OCI-LY1 (cell line): ENCODE measurements around the gene AK2.
A peak's percentile ranks its signal among the peaks of the same experiment; 100 is the strongest.

Experiments used
- H2AFZ ChIP-seq: fragments of 200-600 bp; sonication (generic), shearing (Covaris generic); 2 replicates; pipeline ENCODE4 v1.6.0; 2014; ENCODE audit warnings: antibody characterized with exemption, mild to moderate bottlenecking, low read length
- H3F3A ChIP-seq: fragments of 200-600 bp; sonication (generic), shearing (Covaris generic); 2 replicates; pipeline ENCODE4 v1.6.0; 2014; ENCODE audit warnings: mild to moderate bottlenecking, antibody characterized with exemption, low read length, moderate library complexity; ENCODE audit not compliant: insufficient read depth
- H3K27ac ChIP-seq: fragments of 200-600 bp; sonication (generic); 2 replicates; pipeline ENCODE4 v1.5.1; 2014; ENCODE audit warnings: low read length, mixed run types, mild to moderate bottlenecking, low read depth; ENCODE audit not compliant: poor library complexity, severe bottlenecking
- H3K27me3 ChIP-seq: fragments of 200-600 bp; sonication (generic); 2 replicates; pipeline ENCODE4 v1.6.0; 2014; ENCODE audit warnings: antibody characterized with exemption, mild to moderate bottlenecking, low read length, moderate library complexity; ENCODE audit not compliant: insufficient read depth
- H3K36me3 ChIP-seq: fragments of 200-600 bp; sonication (generic); 2 replicates; pipeline ENCODE4 v1.6.1; 2014; ENCODE audit warnings: mild to moderate bottlenecking, antibody characterized with exemption, low read length, moderate library complexity, mixed read lengths; ENCODE audit not compliant: insufficient read depth
- H3K4me1 ChIP-seq: fragments of 200-600 bp; sonication (generic); 2 replicates; pipeline ENCODE4 v1.5.1; 2014; ENCODE audit warnings: mild to moderate bottlenecking, low read length, moderate library complexity; ENCODE audit not compliant: insufficient read depth, severe bottlenecking
- H3K4me2 ChIP-seq: fragments of 200-600 bp; sonication (generic), shearing (Covaris generic); 2 replicates; pipeline ENCODE4 v1.6.1; 2014; ENCODE audit warnings: low read length
- H3K4me3 ChIP-seq: fragments of 200-600 bp; sonication (generic); 2 replicates; pipeline ENCODE4 v1.5.1; 2014; ENCODE audit warnings: low read length, low read depth, mild to moderate bottlenecking, mixed read lengths; ENCODE audit not compliant: poor library complexity, severe bottlenecking
- H3K79me2 ChIP-seq: fragments of 200-600 bp; shearing (Covaris generic); 2 replicates; pipeline ENCODE4 v1.6.1; 2016; ENCODE audit warnings: mixed run types, low read length, mixed read lengths; ENCODE audit not compliant: insufficient read depth
- H3K9ac ChIP-seq: fragments of 200-600 bp; sonication (generic), shearing (Covaris generic); 2 replicates; pipeline ENCODE4 v1.6.1; 2014; ENCODE audit warnings: mild to moderate bottlenecking, low read length, mixed read lengths
- H3K9me2 ChIP-seq: fragments of 200-600 bp; sonication (generic), shearing (Covaris generic); 2 replicates; pipeline ENCODE4 v1.6.1; 2014; ENCODE audit warnings: low read depth, mild to moderate bottlenecking, low read length, mixed read lengths
- H3K9me3 ChIP-seq: fragments of 200-600 bp; shearing (Covaris generic); 2 replicates; pipeline ENCODE4 v1.6.1; 2014; ENCODE audit warnings: low read length, mixed read lengths
- H4K20me1 ChIP-seq: fragments of 200-600 bp; sonication (generic), shearing (Covaris generic); 2 replicates; pipeline ENCODE4 v1.6.0; 2016; ENCODE audit warnings: mild to moderate bottlenecking, low read length; ENCODE audit not compliant: insufficient read depth
- EZH2 ChIP-seq: fragments of 200-600 bp; sonication (generic), shearing (Covaris generic); IDR thresholded peaks from 2 replicates; pipeline ENCODE4 v1.8.0; 2017; ENCODE audit warnings: borderline replicate concordance, mixed run types, mild to moderate bottlenecking, antibody characterized with exemption, low read length, moderate library complexity, mixed read lengths
- TF ChIP-seq, protein P1 (sequence below): fragments of 200-600 bp; sonication (generic), shearing (Covaris generic); IDR thresholded peaks from 2 replicates; pipeline ENCODE4 v1.5.1; 2017; ENCODE audit warnings: mild to moderate bottlenecking, antibody characterized with exemption, low read length, moderate library complexity, mixed read lengths

Gene AK2

DNA sequence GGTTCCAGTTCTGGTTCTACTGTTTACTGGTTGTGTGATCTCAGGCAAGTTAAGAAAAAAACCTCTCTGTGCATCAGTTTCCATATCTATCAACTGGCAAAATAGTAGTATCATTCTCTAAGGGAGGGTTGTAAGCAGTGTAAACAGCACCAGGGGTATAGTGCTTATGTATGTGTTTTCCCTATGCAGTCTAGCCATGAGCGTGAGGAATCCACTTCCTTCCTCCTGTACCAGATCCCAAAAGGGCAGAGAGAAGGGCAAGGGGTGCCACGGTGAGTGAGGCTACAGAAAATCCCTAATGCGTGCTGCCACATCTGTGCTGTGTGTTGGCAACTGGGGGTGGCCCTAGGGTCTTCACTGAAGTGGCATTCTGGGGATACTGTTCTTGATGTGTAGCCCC, 53.7 kb downstream of the AK2 start:
- Histone ChIP-seq H3K79me2 (no peaks in the 10 kb centered on the region), H3K4me2 (no peak overlapping the region), H3K27ac (no peak overlapping the region), H3K36me3 (no peaks in the 10 kb centered on the region), H4K20me1 (no peaks in the 10 kb centered on the region), H3K9me2 (no peaks in the 10 kb centered on the region), H2AFZ (no peak overlapping the region), H3K27me3 (no peaks in the 10 kb centered on the region), H3K9ac (no peak overlapping the region), H3F3A (no peaks in the 10 kb centered on the region), H3K4me3 (no peak overlapping the region), H3K4me1 (peaks cover 32% of the 10 kb centered on the region), H3K9me3 (no peaks in the 10 kb centered on the region)
- no peak for TF ChIP-seq EZH2
- TF ChIP-seq, protein P1, sequence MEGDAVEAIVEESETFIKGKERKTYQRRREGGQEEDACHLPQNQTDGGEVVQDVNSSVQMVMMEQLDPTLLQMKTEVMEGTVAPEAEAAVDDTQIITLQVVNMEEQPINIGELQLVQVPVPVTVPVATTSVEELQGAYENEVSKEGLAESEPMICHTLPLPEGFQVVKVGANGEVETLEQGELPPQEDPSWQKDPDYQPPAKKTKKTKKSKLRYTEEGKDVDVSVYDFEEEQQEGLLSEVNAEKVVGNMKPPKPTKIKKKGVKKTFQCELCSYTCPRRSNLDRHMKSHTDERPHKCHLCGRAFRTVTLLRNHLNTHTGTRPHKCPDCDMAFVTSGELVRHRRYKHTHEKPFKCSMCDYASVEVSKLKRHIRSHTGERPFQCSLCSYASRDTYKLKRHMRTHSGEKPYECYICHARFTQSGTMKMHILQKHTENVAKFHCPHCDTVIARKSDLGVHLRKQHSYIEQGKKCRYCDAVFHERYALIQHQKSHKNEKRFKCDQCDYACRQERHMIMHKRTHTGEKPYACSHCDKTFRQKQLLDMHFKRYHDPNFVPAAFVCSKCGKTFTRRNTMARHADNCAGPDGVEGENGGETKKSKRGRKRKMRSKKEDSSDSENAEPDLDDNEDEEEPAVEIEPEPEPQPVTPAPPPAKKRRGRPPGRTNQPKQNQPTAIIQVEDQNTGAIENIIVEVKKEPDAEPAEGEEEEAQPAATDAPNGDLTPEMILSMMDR: no peak

DNA sequence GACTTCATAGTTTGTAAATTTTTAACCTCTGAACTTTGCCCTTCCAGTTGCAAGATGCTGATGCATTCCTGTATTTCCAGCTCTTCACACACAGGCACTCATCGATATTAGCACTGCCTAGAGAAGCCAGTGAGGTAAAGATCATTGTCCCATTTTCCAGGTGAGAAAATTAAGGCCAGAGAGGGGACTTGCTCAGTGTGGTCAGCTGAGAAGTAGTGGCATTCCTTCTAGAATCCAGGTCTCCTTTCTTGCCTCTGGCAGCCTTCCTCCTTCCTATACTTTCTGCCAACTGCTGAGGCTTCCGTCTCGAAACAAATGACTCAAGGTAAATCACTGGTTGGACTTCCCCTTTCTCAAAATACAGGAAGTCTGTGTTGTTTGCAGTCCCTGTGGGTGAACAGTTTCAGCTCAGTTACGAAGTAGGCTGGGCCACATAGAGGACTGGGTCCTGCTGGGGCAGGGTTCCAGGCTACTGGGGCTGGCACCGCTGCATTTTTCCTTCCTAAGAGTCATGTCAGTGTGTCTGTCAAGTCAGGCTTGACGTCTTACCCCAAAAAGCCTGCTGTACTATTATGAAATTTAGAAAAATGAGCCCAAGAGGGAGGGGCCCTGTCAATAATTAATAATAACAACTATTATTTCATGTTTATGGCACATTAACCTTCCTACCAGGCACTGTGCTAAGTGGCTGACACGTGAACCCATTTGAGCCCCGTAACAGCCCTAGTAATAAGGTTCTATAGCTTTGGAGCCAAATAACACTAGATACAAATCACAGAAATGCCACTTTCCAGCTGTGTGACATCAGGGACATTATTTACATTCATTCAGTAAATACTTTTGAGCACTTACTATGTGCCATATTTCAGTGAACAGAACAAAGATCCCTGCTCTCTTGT, 55.4 kb downstream of the AK2 start:
- Histone ChIP-seq H3K9me2 (no peaks in the 10 kb centered on the region), H3K4me2 (peak overlapping the region; percentile 84), H3K27ac (peak overlapping the region; percentile 87), H3K9ac (peak overlapping the region; percentile 63), H3K4me3 (peak overlapping the region; percentile 48), H3K4me1 (peaks cover 32% of the 10 kb centered on the region), H3K79me2 (no peaks in the 10 kb centered on the region), H3K36me3 (no peaks in the 10 kb centered on the region), H3K9me3 (no peaks in the 10 kb centered on the region), H4K20me1 (no peaks in the 10 kb centered on the region), H3F3A (no peaks in the 10 kb centered on the region), H2AFZ (peak overlapping the region; percentile 35; the same call in 1 of the 2 replicates), H3K27me3 (no peaks in the 10 kb centered on the region)
- TF ChIP-seq, protein P1: no peak
- TF ChIP-seq EZH2: no peak

DNA sequence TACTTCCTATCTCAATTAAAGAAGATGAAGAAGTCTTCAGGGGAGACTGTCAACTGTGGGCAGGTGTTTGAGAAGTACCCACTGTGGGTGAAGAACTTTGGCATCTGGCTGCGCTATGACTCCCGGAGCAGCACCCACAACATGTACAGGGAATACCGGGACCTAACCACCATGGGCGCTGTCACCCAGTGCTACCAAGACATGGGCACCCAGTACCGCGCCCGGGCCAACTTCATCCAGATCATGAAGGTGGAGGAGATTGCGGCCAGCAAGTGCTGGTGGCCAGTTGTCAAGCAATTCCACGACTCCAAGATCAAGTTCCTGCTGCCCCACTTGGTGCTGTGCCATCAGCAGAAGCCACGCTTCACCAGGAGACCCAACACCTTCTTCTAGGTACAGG, 56.6 kb downstream of the AK2 start:
- Histone ChIP-seq H3K79me2 (no peaks in the 10 kb centered on the region), H3K9me3 (no peaks in the 10 kb centered on the region), H3K27ac (peak overlapping the region; percentile 87), H3K4me3 (no peak overlapping the region), H3K9me2 (no peaks in the 10 kb centered on the region), H3K36me3 (no peaks in the 10 kb centered on the region), H3K27me3 (no peaks in the 10 kb centered on the region), H3K4me2 (peak overlapping the region; percentile 84; the same call in 1 of the 2 replicates), H3K9ac (no peak overlapping the region), H2AFZ (no peak overlapping the region), H4K20me1 (no peaks in the 10 kb centered on the region), H3F3A (no peaks in the 10 kb centered on the region), H3K4me1 (peaks cover 32% of the 10 kb centered on the region)
- TF ChIP-seq EZH2: no peak
- TF ChIP-seq, protein P1: no peak
